HG03342 (cell line): ENCODE measurements around the gene UTP25.

ENCODE experiments used
- ATAC-seq: cut with Tn5 transposase; IDR thresholded peaks from one replicate; pipeline ENCODE4 v1.9.1; 2021; ENCODE audit warnings: mild to moderate bottlenecking, moderate library complexity; ENCODE audit not compliant: unreplicated experiment

UTP25 gene

GRCh38 chr1:209838537-209838936 lies 10.8 kb downstream of the UTP25 start:
- no peak for ATAC-seq

GRCh38 chr1:209839875-209840546 lies 12.2 kb downstream of the UTP25 start:
- no peak for ATAC-seq

GRCh38 chr1:209840611-209841010 lies 12.8 kb downstream of the UTP25 start:
- ATAC-seq: no peak

GRCh38 chr1:209844695-209845407 lies 17.1 kb downstream of the UTP25 start:
- ATAC-seq: no peak

- ATAC-seq: no peak
These were observed 17.6 kb downstream of the UTP25 start for GRCh38 chr1:209845408-209845725.

- ATAC-seq: no peak
These were observed 21.6 kb downstream of the UTP25 start for GRCh38 chr1:209849388-209849787.

GRCh38 chr1:209850342-209850979 lies 22.7 kb downstream of the UTP25 start:
- peak; percentile 70 for ATAC-seq

- no peak for ATAC-seq
These were observed 25.9 kb downstream of the UTP25 start for GRCh38 chr1:209853676-209854075.

- no peak for ATAC-seq
These were observed 26.4 kb downstream of the UTP25 start for GRCh38 chr1:209854196-209854595.

- ATAC-seq: no peak
These were observed 27.2 kb downstream of the UTP25 start for GRCh38 chr1:209855006-209855405.

GRCh38 chr1:209855623-209856022 lies 27.9 kb downstream of the UTP25 start:
- ATAC-seq: no peak

- ATAC-seq: no peak
These were observed 30.9 kb downstream of the UTP25 start for GRCh38 chr1:209858561-209859103.

GRCh38 chr1:209860293-209860881 lies 32.6 kb downstream of the UTP25 start:
- peak; percentile 97 for ATAC-seq

GRCh38 chr1:209861242-209861641 lies 33.5 kb downstream of the UTP25 start:
- no peak for ATAC-seq

- ATAC-seq: no peak
These were observed 34.9 kb downstream of the UTP25 start for GRCh38 chr1:209862391-209863356.

- no peak for ATAC-seq
These were observed 36.2 kb downstream of the UTP25 start for GRCh38 chr1:209863766-209864485.

GRCh38 chr1:209866201-209866600 lies 38.4 kb downstream of the UTP25 start:
- ATAC-seq: no peak

GRCh38 chr1:209869291-209870149 lies 41.7 kb downstream of the UTP25 start:
- ATAC-seq: no peak
